GM23338 (cell line): ENCODE data around the gene ROBO1.

ENCODE experiments used
- CREB1 ChIP-seq: fragments of 250-450 bp; sonication (Bioruptor Pico); IDR thresholded peaks from 2 replicates; pipeline ENCODE4 v1.5.0; 2020; ENCODE audit warnings: low read depth, mild to moderate bottlenecking, moderate library complexity
- EZH2 ChIP-seq: fragments of 200-600 bp; sonication (generic); IDR thresholded peaks from one replicate; pipeline ENCODE4 v1.8.0; 2017; ENCODE audit warnings: antibody characterized with exemption, mild to moderate bottlenecking, low read depth; ENCODE audit not compliant: unreplicated experiment
- EZH2phosphoT487 ChIP-seq: fragments of 200-600 bp; sonication (generic); IDR thresholded peaks from one replicate; pipeline ENCODE4 v1.8.1; 2018; ENCODE audit warnings: antibody characterized with exemption; ENCODE audit not compliant: unreplicated experiment
- NANOG ChIP-seq: IDR thresholded peaks from 2 replicates; pipeline ENCODE4 v1.6.1; 2016; ENCODE audit warnings: antibody characterized with exemption, borderline replicate concordance
- POLR2AphosphoS5 ChIP-seq: IDR thresholded peaks from 2 replicates; pipeline ENCODE4 v1.6.1; 2016; ENCODE audit warnings: antibody characterized with exemption, low read depth
- ZNF114 ChIP-seq: fragments of 250-450 bp; sonication (Bioruptor Pico); IDR thresholded peaks from 2 replicates; pipeline ENCODE4 v1.5.0; 2020; ENCODE audit warnings: mild to moderate bottlenecking, moderate library complexity
- TF ChIP-seq, protein P1 (sequence below), 2 experiments: fragments of 200-600 bp in 1 of 2; sonication (generic) in 1 of 2; conservative IDR thresholded peaks; 2 replicates each; pipeline versions ENCODE4 v1.5.1 to v1.6.1; 2016 to 2017; ENCODE audit warnings: antibody characterized with exemption in 2 of 2, low read depth in 2 of 2, mild to moderate bottlenecking in 2 of 2, moderate library complexity in 1 of 2
- TF ChIP-seq, protein P2 (sequence below): IDR thresholded peaks from one replicate; pipeline ENCODE4 v1.6.1; 2018; ENCODE audit warnings: antibody characterized with exemption; ENCODE audit not compliant: unreplicated experiment

DNA sequence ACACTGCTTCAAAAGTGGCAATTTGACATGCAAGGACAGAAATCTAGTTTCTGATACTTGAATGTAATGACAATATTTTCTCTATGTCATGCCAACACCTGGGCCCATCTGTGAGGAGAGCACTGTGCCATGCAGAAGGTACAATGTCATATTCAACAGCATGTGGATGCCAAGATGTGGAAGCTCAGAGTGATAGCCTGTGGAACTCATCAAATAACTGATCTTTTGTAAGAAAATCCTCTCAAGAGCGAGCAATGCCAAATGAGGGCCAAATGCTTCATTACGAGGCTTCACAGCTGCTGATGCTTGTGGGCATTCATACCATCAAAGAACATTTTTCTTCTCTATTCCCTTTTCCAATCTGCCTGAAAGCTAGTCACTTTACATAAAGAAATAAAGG is 95.1 kb downstream of the ROBO1 start:
- no peak for TF ChIP-seq EZH2
- TF ChIP-seq, protein P1, sequence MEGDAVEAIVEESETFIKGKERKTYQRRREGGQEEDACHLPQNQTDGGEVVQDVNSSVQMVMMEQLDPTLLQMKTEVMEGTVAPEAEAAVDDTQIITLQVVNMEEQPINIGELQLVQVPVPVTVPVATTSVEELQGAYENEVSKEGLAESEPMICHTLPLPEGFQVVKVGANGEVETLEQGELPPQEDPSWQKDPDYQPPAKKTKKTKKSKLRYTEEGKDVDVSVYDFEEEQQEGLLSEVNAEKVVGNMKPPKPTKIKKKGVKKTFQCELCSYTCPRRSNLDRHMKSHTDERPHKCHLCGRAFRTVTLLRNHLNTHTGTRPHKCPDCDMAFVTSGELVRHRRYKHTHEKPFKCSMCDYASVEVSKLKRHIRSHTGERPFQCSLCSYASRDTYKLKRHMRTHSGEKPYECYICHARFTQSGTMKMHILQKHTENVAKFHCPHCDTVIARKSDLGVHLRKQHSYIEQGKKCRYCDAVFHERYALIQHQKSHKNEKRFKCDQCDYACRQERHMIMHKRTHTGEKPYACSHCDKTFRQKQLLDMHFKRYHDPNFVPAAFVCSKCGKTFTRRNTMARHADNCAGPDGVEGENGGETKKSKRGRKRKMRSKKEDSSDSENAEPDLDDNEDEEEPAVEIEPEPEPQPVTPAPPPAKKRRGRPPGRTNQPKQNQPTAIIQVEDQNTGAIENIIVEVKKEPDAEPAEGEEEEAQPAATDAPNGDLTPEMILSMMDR (conservative IDR thresholded peaks at IDR 0.05; ENCODE audit: low read depth in 2 of 2): no peak
- no peak for TF ChIP-seq NANOG
- no peak for TF ChIP-seq EZH2phosphoT487
- TF ChIP-seq POLR2AphosphoS5: no peak
- TF ChIP-seq CREB1 (CRISPR knock-in tag): no peak
- TF ChIP-seq ZNF114 (CRISPR knock-in tag): no peak
- TF ChIP-seq, protein P2, sequence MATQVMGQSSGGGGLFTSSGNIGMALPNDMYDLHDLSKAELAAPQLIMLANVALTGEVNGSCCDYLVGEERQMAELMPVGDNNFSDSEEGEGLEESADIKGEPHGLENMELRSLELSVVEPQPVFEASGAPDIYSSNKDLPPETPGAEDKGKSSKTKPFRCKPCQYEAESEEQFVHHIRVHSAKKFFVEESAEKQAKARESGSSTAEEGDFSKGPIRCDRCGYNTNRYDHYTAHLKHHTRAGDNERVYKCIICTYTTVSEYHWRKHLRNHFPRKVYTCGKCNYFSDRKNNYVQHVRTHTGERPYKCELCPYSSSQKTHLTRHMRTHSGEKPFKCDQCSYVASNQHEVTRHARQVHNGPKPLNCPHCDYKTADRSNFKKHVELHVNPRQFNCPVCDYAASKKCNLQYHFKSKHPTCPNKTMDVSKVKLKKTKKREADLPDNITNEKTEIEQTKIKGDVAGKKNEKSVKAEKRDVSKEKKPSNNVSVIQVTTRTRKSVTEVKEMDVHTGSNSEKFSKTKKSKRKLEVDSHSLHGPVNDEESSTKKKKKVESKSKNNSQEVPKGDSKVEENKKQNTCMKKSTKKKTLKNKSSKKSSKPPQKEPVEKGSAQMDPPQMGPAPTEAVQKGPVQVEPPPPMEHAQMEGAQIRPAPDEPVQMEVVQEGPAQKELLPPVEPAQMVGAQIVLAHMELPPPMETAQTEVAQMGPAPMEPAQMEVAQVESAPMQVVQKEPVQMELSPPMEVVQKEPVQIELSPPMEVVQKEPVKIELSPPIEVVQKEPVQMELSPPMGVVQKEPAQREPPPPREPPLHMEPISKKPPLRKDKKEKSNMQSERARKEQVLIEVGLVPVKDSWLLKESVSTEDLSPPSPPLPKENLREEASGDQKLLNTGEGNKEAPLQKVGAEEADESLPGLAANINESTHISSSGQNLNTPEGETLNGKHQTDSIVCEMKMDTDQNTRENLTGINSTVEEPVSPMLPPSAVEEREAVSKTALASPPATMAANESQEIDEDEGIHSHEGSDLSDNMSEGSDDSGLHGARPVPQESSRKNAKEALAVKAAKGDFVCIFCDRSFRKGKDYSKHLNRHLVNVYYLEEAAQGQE: no peak
